Ovary (tissue), 9 donors: ENCODE results near the gene EEFSEC. TPM values are rescaled to one million over a fixed set of nuclear protein-coding genes. Genes with fewer than 3 reads are reported as not detected.
"Not testable (repeated sequence)": the region's sequence is repeated elsewhere in the genome, so short reads cannot be mapped to it uniquely, and the experiment has no call there.

Experiments used
- DNase-seq, 5 donors: peaks; one replicate each; pipeline ENCODE4 v3.0.0-alpha.2; 2019 to 2020
- H3K27ac ChIP-seq, 2 donors: fragments of 200-600 bp; one replicate each; pipeline versions ENCODE4 v1.5.1 to v1.8.0; 2019 to 2022
- H3K27me3 ChIP-seq: fragments of 200-600 bp; one replicate; pipeline ENCODE4 v1.8.0; 2022
- H3K36me3 ChIP-seq: fragments of 200-600 bp; sonication (generic); one replicate; pipeline ENCODE4 v1.5.1; 2019
- H3K4me1 ChIP-seq: one replicate; pipeline ENCODE4 v1.8.1; 2013; ENCODE audit warnings: mild to moderate bottlenecking, moderate library complexity; ENCODE audit not compliant: insufficient read depth
- H3K4me3 ChIP-seq: fragments of 200-600 bp; sonication (generic); one replicate; pipeline ENCODE4 v1.5.1; 2017
- H3K9me3 ChIP-seq, 2 donors: fragments of 200-600 bp in 1 of 2; sonication (generic) in 1 of 2; one replicate each; pipeline versions ENCODE4 v1.5.1 to v1.8.1; 2013 to 2019; ENCODE audit warnings: mild to moderate bottlenecking in 1 of 2, moderate library complexity in 1 of 2
- CTCF ChIP-seq, 3 donors: fragments of 450-650 bp in 2 of 3; fragments of 200-600 bp in 1 of 3; IDR thresholded peaks; one replicate each; pipeline versions ENCODE4 v1.5.1 to v1.8.0; 2016 to 2022; ENCODE audit warnings: antibody characterized with exemption in 3 of 3, mild to moderate bottlenecking in 1 of 3
- EP300 ChIP-seq: sonication (generic); formaldehyde crosslinking; IDR thresholded peaks from one replicate; pipeline ENCODE4 v1.6.1; 2017; ENCODE audit warnings: antibody characterized with exemption
- POLR2A ChIP-seq: fragments of 450-650 bp; IDR thresholded peaks from one replicate; pipeline ENCODE4 v1.6.1; 2017; ENCODE audit warnings: antibody characterized with exemption, mild to moderate bottlenecking, moderate library complexity
- WGBS, 3 donors: extraction: QIAGEN DNeasy Blood & Tissue Kit in 1 of 3; methylation state at CpG; one replicate each; pipeline versions ENCODE4 v1.1.5 to v1.1.7; 2013 to 2017; 5-methylcytosine and 5-hydroxymethylcytosine counted together
- intact Hi-C, 4 donors: fragments of 100-400 bp; cut with DNase I; formaldehyde crosslinking; loops; one replicate each; pipeline versions ENCODE4 v1.11.0 to v1.15.1; 2022 to 2023
- polyA plus RNA-seq, 2 donors: library from polyadenylated mRNA; stranded (reverse); fragments of 200-250 nt in 1 of 2; fragments of 350-450 nt in 1 of 2; fragmentation: Illumina TruSeq in 1 of 2; extraction: RNeasy Lipid Tissue Mini Kit (QIAGEN cat#74804) in 1 of 2; gene quantifications; one replicate each; pipeline ENCODE4 v1.2.3, GENCODE V29; 2013 to 2014
- total RNA-seq, 7 donors: library from RNA; depleted of rRNA in 2 of 7; stranded (reverse); fragments of >200 nt in 2 of 7; fragmentation: NEBNext Ultra II Directional in 3 of 7; extraction: Animal tissue kit (Norgen Biotek cat#: 25700) in 3 of 7; gene quantifications; one replicate each; pipeline versions ENCODE4 v1.1.0 to v1.2.4, GENCODE V29; 2016 to 2023
- donor health status: DM: no; HTN: no; CAD: no; lungs with moderate emphysema.
- donor health status: DM: no; HTN: no; CAD: no.
- donor health status: Bipolar disorder and iron deficiency.
- donor health status: DM: yes; HTN: yes; CAD: no.
- donor health status: DM: no; HTN: no; CAD: no.
- donor health status: DM: yes; HTN: yes; CAD: no.

Gene EEFSEC
- total and polyA plus RNA-seq, 9 donors: 6.8 to 21.0 (median 15.4) TPM

GRCh38 chr3:128146201-128146600 lies 7.1 kb upstream of the EEFSEC start:
- Histone ChIP-seq H3K27me3 (no peaks in the 10 kb centered on the region), H3K4me1 (no peaks in the 10 kb centered on the region), H3K27ac (no peak overlapping the region), H3K9me3 (no peaks in the 10 kb centered on the region), H3K4me3 (no peak overlapping the region), H3K36me3 (no peaks in the 10 kb centered on the region)
- intact Hi-C loops: no loop called here
- DNase-seq: no peak
- WGBS, 3 donors: 88 to 94% (median 93%) methylated on average over 14 of the region's 14 CpGs
- TF ChIP-seq EP300: no peak
- TF ChIP-seq CTCF (IDR thresholded peaks at IDR 0.05): no peak
- TF ChIP-seq POLR2A: no peak

GRCh38 chr3:128149650-128150049 lies 3.6 kb upstream of the EEFSEC start:
- intact Hi-C loops: no loop called here
- Histone ChIP-seq H3K27me3 (no peaks in the 10 kb centered on the region), H3K27ac (no peak overlapping the region), H3K36me3 (no peaks in the 10 kb centered on the region), H3K9me3 (no peaks in the 10 kb centered on the region), H3K4me3 (no peak overlapping the region), H3K4me1 (peaks cover 3% of the 10 kb centered on the region)
- TF ChIP-seq EP300 (no peak), POLR2A (no peak), CTCF (IDR thresholded peaks at IDR 0.05) (no peak)
- no peak for DNase-seq
- 69 to 80% (median 74%) methylated on average over 5 of the region's 5 CpGs for WGBS, 3 donors

GRCh38 chr3:128151758-128152274 lies 1.5 kb upstream of the EEFSEC start:
- intact Hi-C loops: no loop called here
- 80 to 85% (median 83%) methylated on average over 5 of the region's 5 CpGs for WGBS, 3 donors
- Histone ChIP-seq H3K27ac (no peak overlapping the region), H3K27me3 (no peaks in the 10 kb centered on the region), H3K4me3 (no peak overlapping the region), H3K36me3 (no peaks in the 10 kb centered on the region), H3K9me3 (no peaks in the 10 kb centered on the region), H3K4me1 (peaks cover 3% of the 10 kb centered on the region)
- DNase-seq: no peak
- TF ChIP-seq EP300: no peak
- no peak for TF ChIP-seq POLR2A
- no peak for TF ChIP-seq CTCF (IDR thresholded peaks at IDR 0.05)

- Histone ChIP-seq H3K27ac (no peak overlapping the region), H3K9me3 (peaks cover 0 to 2% of the 10 kb centered on the region in 2 donors), H3K36me3 (no peaks in the 10 kb centered on the region), H3K4me1 (peaks cover 3% of the 10 kb centered on the region), H3K4me3 (peak overlapping the region; percentile 85), H3K27me3 (no peaks in the 10 kb centered on the region)
- intact Hi-C loops: no loop called here
- TF ChIP-seq POLR2A (no peak), EP300 (no peak), CTCF (IDR thresholded peaks at IDR 0.05) (no peak)
- no peak for DNase-seq
- WGBS, 3 donors: 39 to 54% (median 47%) methylated on average over 14 to 20 of the region's 29 CpGs
These were observed 694 bp upstream of the EEFSEC start for GRCh38 chr3:128152419-128153155.

GRCh38 chr3:128154354-128154753 lies 1.1 kb downstream of the EEFSEC start:
- WGBS, 3 donors: 88 to 90% (median 89%) methylated on average over 16 of the region's 16 CpGs
- H3K27ac ChIP-seq, H3K36me3 ChIP-seq, H3K9me3 ChIP-seq, H3K27me3 ChIP-seq, intact Hi-C loops, DNase-seq, H3K4me1 ChIP-seq: not testable (repeated sequence)
- H3K4me3 ChIP-seq: peak overlapping the region; percentile 85
